ENCODE measurements around the gene CCR6.

Gene CCR6

DNA sequence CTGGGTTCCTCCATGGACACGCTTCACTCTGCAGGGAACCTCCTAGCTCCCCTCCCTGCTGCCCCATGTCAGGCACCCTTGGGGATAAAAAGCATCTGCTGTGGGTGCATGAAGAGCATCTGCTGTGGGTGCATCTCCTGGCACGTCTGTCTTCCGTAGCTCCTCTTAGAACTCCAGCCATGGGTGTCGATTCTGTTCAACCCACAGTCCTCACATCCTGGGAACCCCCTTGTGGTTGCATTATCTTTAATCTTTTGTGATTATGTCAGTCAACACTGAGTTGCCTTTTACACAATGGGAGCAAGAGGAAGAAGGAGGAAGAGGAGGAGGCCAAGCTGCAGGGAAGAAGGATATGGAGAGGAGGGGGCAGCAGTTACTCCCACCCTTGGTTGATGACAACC is 24.1 kb upstream of the CCR6 start:
- DNase-seq (ENCODE audit: low read depth, low spot score): no peak

DNA sequence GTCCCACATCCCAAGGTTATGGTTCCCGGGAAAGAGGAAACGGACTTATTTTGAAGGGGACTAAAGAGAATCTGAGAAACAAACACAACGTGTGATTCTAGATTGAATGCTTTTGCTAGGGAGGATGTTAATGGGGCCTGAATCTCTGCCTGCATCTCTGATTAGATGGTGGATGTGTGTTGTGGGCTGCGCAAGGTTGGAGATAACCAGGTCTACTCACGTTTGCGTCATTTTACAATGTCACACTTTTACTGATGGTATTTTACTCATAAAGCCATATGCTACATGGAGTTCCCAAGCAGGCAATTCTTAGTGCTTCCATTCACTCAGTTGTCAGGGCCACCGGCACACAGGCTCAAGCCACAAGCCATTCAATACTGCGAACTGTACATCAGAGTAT is 23.2 kb upstream of the CCR6 start:
- DNase-seq (ENCODE audit: low read depth, low spot score): no peak

DNA sequence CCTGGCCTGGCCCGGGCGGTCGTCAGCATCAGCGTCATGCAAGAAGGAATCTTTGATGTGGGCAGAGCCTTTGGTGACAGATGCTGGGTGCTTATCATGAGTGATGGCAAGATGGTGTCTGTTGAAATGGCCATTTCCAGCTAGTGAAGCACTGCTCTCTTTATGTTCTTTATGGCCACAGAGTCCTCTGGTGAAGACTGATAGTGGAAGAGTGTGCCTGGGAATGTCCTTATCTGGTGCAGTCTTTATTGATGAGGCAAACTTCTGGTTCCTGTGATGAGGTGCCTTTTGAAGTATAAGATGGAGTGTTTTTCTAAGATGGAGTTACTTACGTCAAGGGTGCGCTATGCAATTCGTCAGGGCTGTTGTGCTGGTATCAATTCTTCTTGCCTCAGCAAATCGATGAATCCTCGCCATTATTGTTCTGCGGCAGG is 22.6 kb upstream of the CCR6 start:
- DNase-seq (ENCODE audit: low read depth, low spot score): no peak

GRCh38 chr6:167102318-167102717 is 20.6 kb upstream of the CCR6 start:
- no peak for DNase-seq (ENCODE audit: low read depth, low spot score)

DNA sequence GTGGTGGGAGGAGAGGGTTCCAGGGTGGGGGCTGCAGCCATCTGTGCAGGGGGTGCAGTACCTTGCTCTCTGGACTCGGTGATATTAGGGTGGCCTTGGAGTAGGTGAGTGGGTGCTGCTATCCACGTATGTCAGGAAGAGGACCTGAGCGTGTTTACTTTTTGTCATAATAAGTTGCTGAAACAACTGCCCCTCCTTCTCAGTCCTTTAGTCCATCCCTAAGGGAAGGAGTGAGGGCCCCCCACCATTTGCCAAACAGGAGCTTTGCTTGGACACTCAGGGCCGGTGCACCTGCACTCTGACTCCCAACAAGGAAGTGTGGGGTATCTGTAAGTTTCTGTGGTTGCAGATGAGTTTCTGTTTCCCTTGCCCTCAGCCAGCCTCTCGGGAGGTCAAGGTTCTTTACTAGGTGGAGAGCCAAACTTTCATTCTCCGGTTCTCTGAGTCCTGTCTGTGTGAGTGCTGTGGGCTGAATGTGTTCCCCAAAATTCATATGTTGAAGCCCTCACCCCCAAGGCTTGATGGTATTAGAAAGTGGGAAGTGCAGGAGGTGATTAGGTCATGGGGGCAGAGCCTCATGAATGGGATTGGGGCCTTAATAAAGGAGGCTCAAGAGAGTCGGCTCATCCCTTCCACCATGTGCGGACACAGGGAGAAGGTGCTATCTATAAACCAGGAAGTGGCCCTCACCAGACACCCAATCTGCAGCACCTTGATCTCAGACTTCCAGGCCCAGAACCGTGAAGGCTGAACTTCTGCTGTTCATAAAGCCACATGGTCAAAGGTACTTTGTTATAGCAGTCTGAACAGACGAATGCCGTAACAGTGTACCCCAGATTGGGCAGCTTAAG is 19.6 kb upstream of the CCR6 start:
- no peak for DNase-seq (ENCODE audit: low read depth, low spot score)

DNA sequence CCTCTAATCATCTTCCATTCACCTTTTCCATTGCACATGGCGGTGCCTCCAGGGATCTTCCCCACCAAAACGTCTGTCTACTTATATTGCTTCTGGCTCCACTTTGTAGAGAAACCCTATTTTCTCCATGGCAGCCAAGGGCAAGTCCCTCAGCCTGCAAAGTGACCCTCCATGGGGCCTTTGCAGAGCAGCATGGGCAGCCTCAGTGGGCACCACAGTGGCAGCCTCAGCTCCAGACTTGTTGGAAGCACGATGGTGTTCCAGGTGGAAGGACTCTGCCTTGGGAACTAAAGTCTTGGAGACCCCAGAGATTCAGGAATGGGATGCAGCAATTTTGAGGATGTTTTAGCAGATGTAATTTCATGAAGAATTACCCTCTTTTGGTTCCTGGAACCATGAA is 18.5 kb upstream of the CCR6 start:
- DNase-seq (ENCODE audit: low read depth, low spot score): no peak

GRCh38 chr6:167105060-167105459 is 17.8 kb upstream of the CCR6 start:
- DNase-seq (ENCODE audit: low read depth, low spot score): no peak

- DNase-seq (ENCODE audit: low read depth, low spot score): no peak
Observed at GRCh38 chr6:167106406-167106805, 16.5 kb upstream of the CCR6 start.

DNA sequence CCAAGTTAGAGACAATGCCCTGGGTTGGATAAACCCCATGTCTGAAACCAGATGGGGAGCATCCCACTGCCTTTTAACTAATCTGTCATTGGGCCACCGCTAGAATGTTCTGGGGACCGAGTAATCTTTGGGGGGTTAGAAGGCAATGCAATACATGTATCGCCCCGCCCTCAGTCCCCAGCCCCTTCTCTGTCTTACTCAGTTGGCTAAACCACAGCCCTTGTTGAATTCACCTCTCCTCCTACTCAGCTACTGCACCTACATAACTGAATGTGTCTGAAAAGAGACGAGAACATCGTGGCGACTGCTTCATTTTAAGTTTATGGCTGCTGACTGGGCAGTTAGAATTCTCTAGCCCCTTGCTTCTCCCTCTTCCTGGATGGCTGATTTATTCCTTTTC is 15.1 kb upstream of the CCR6 start:
- DNase-seq (ENCODE audit: low read depth, low spot score): no peak

DNA sequence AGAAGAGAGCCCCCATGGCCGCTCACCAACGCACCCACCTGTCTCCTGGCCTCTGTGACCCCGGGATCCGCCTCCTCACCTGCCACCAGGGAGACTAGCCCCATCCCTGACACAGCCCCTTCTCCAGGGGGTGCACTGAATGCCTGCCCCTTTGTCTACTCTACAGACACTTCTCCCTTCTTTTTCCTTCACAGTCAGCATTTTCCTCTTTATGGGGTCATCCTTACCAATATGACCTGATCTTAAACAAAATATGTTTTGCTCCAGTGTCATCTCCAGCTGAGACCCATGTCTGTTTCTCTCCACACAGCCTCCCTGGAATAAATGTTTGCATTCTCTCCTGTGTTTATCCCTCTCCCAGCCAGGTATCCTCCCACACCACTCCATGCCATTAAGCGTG is 14.6 kb upstream of the CCR6 start:
- no peak for DNase-seq (ENCODE audit: low read depth, low spot score)

DNA sequence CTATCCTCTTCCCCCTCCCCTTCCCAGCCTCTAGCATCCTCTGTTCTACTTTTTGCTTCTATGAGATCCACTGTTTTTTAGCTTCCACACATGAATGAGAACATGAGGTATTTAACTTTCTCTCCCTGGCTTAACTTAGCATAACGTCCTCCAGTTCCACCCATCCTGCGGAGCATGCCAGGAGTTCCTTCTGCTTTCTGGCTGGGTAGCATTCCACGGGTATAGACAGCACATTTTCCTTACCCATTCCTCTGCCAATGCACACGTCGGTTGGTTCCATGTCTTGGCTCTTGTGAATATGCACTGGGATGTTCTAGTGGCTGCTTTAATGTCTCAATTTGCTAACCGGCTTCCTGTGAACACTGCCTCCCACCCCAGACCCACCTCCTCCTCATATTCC is 13.2 kb upstream of the CCR6 start:
- no peak for DNase-seq (ENCODE audit: low read depth, low spot score)

DNA sequence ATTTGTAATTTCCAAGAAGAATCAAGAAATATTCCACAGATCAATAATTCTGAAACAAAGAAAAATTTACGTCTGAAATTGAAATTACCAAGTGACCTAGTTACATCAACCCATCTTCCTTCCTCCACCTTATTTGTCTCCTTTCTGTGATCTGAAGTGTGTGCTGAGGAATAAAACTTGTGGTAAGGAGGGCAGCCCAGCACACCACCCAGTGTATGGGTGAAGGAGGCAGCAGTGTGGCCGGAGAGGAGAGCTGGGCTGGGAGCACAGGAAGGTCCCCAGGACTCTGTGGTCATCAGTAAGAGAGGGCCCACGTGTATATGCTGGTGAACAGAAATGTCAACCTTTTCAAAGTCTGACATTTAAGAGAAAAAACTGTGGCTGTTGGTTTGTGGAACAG is 11.3 kb upstream of the CCR6 start:
- DNase-seq (ENCODE audit: low read depth, low spot score): no peak

DNA sequence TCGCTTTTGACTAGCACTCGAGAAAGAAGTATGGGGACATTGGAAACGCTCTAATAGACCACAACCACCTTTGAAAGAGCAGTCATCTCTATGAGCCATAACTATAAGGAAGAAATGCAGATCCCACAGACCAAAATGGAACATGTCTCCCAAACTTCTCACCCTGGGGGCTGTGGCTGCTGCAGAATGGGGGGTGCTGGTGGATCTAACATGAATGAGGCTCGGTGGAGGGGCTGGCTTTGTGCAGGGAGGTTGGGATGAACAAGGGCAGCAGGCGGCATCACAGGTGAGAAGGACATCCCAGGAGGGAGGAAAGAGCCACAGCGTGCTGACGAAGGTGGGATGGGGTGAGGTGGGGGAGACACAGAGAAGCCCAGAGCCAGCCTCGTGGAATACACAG is 10.5 kb upstream of the CCR6 start:
- no peak for DNase-seq (ENCODE audit: low read depth, low spot score)

DNA sequence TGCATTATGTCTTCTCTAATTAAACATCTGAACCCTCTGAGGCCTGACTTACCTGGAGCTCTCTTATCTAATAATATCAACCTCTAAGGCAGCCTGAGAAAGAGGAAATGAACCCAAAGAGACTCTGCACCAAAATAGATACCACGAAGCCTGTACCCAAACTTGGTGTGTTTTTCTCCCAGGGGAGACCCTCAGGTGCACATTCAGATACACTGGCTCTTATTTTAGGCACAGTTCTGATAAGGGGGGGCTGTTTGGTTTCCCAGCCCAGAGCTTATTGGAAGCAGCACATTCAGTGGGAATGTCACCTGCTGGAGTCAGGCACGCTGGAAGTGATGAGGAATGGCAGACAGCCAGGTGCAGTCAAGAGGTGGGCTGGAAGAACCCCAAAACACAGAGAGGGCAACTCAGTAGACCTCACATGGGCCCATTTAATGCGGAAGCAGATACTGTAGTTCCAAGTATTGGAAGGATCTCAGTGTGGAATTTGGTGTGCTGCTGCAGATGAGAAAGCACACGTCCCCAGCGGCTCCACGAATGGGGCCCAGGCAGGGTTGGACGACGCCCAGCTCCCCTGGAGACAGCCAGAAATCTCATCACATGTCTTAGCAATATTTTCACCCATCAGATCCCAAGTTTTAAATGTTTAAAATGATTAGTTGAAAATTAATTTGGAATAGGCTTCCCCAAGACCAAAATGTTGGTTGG is 9.7 kb upstream of the CCR6 start:
- no peak for DNase-seq (ENCODE audit: low read depth, low spot score)

DNA sequence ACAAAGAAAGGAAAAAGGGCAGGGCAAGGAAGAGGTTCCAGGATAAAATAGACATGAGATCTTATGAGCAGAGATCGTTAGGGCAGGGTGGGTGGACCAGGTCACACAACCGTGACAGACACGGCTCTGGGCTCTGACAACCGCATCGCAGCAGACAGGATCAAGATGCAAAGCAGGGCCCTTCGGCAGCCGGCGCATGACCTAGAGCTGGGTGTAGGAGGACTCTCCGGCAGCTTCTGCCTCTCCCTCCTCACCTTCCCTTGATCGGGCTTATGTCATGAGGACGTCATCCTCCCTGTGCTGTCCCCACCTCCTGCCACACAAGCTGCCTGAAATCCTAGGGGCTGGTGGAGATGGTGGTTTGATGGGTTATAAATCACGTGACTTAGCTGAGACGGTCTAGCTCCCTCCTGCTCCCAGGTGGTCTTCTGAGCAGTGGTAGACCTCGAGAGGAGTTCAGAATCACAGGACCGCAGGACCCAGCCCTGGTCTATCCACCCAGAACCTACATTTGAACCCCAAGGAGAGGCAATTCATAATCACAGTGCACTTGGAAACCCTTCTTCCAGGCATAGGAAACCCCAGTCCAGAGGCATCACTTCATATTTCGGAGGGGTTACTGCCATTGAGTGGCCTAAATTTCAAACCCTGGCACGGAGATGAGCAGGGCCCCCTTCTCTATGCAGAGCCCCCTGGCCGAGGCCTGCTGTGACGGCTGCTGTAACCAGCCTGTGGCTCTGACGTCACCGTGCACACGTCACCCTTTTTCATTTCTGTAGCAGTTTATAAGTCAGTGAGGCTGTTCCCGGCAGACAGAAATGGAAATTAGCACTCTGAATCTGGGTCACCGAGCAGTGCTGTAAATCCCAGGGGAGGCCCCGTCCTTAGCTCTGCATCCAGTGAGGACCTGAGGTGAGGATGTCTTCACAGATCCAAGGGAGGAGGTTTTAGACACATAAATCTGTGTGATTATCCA is 8.7 kb upstream of the CCR6 start:
- peak; percentile 31 for DNase-seq (ENCODE audit: low read depth, low spot score)

DNA sequence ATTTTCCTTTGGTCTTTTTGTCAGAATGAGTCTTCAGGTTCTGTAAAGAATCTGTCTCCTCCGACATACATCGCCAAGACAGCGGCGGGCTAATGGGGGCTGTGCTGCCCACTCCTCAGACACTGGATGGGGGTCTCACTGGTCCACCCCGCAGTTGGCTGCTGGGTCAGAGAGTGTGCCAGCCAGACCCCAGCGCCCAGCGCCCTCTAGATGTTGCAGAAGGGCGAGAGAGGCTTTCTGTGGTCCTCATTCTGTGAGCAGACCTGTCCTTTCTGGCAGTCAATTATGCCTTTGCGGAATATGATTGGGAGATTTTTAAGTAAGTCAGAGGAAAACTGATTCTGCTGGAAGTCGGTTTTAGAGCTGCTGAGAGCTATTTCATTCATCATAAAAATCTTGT is 7.8 kb upstream of the CCR6 start:
- no peak for DNase-seq (ENCODE audit: low read depth, low spot score)

- DNase-seq (ENCODE audit: low read depth, low spot score): no peak
Observed at GRCh38 chr6:167116109-167116837, 6.6 kb upstream of the CCR6 start.

- DNase-seq (ENCODE audit: low read depth, low spot score): no peak
Observed at GRCh38 chr6:167116838-167117228, 6.1 kb upstream of the CCR6 start.

- DNase-seq (ENCODE audit: low read depth, low spot score): no peak
Observed at GRCh38 chr6:167118006-167118405, 4.9 kb upstream of the CCR6 start.

GRCh38 chr6:167118839-167119238 is 4.1 kb upstream of the CCR6 start:
- no peak for DNase-seq (ENCODE audit: low read depth, low spot score)

All from activated CD4-positive, CD25-positive, alpha-beta regulatory T cell treated with anti-CD3 and anti-CD28 coated beads, Interleukin-2, amount 50 U/mL, for 16 hours (primary cell).